HFFc6 (cell line): ENCODE measurements around the gene IFFO2. TPM values are rescaled to one million over a fixed set of nuclear protein-coding genes. Genes with fewer than 3 reads are reported as not detected.

Experiments
- DNase-seq: peaks from one replicate; pipeline ENCODE4 v3.0.0-alpha.2; 2018
- H3K27ac Mint-ChIP-seq: 2 replicates; pipeline ENCODE4 v1.8.0; 2020; ENCODE audit warnings: mild to moderate bottlenecking, mixed read lengths
- H3K27me3 Mint-ChIP-seq: 2 replicates; pipeline ENCODE4 v1.8.0; 2021; ENCODE audit warnings: mild to moderate bottlenecking, moderate library complexity, mixed read lengths; ENCODE audit not compliant: insufficient read depth
- H3K36me3 Mint-ChIP-seq: 2 replicates; pipeline ENCODE4 v1.8.0; 2021; ENCODE audit warnings: low read depth, mixed read lengths
- H3K4me1 Mint-ChIP-seq: 2 replicates; pipeline ENCODE4 v1.8.0; 2020; ENCODE audit warnings: low read depth, mixed read lengths
- H3K4me3 Mint-ChIP-seq: 2 replicates; pipeline ENCODE4 v1.8.0; 2020; ENCODE audit warnings: mild to moderate bottlenecking, moderate library complexity, mixed read lengths
- H3K9me3 Mint-ChIP-seq: 2 replicates; pipeline ENCODE4 v1.8.0; 2020; ENCODE audit warnings: mild to moderate bottlenecking, mixed read lengths
- CTCF ChIP-seq: fragments of 200-600 bp; sonication (generic); IDR thresholded peaks from 2 replicates; pipeline ENCODE4 v1.5.0; 2021; ENCODE audit warnings: antibody characterized with exemption, mild to moderate bottlenecking
- total RNA-seq, 6 experiments: library from RNA; stranded (reverse); fragmentation: NEBNext Ultra II Directional; extraction: Animal tissue kit (Norgen Biotek cat#: 25700); gene quantifications; 2 replicates in 1 of 6; 3 replicates in 5 of 6; pipeline ENCODE4 v1.2.3, GENCODE V29; 2021

IFFO2 gene
- total RNA-seq, 6 experiments from 2014 or later: 19.9 to 28.9 (median 21.0) TPM

DNA sequence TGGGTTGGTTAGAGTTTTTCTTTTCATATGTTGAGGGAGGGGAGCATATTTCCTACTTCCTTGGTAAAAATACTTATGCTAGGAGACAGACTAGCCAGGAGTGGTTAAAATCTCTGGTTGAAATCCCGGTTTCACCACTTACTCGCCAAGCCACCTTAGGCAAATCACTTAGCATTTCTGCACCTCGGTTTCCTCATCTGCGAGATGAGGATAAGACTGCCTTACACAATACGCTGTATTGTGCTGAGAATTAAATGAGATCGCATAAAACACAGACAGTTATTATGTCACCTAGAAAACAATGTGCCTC, 1.4 kb downstream of the IFFO2 start:
- no peak for DNase-seq
- Mint-ChIP-seq H3K36me3 (no peaks in the 10 kb centered on the region; the same call in 1 of the 2 replicates), H3K27me3 (no peaks in the 10 kb centered on the region), H3K27ac (peak overlapping the region; percentile 76), H3K4me3 (peak overlapping the region; percentile 93), H3K9me3 (no peaks in the 10 kb centered on the region), H3K4me1 (peaks cover 62% of the 10 kb centered on the region)
- TF ChIP-seq CTCF: no peak

GRCh38 chr1:18954270-18955071, 2.0 kb downstream of the IFFO2 start:
- DNase-seq: no peak

DNA sequence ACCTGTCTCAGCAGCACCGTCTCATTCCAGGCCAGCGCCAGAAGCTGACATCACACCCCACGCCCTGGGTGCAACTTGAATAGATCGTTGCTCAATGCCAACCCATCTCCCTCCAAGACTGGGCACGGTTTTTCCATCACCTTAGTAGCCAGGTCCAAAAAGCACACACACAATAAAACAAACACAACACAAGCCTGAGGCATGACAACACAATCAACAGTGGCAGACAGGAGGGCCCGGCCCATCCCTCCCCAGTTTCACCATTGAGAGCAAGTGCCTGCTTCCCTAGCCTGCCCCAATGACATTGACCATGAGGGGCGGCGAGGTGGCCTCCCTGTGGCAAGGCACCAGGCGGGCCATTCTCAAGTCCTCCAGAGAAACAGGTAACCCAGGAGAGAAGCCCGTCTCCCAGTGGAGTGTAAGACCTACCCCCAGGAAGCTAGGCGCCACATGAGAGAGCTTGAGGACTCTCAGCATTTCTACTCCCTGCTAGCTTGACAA, 2.7 kb downstream of the IFFO2 start:
- H3K4me3 Mint-ChIP-seq: peak overlapping the region; percentile 93
- peak overlapping the region; percentile 76; the same call in 1 of the 2 replicates for H3K27ac Mint-ChIP-seq
- H3K4me1 Mint-ChIP-seq: peaks cover 75% of the 10 kb centered on the region
- no peaks in the 10 kb centered on the region; the same call in 1 of the 2 replicates for H3K36me3 Mint-ChIP-seq
- H3K9me3 Mint-ChIP-seq: no peaks in the 10 kb centered on the region
- no peaks in the 10 kb centered on the region; the same call in 1 of the 2 replicates for H3K27me3 Mint-ChIP-seq
- no peak for TF ChIP-seq CTCF
- no peak for DNase-seq

More at GRCh38 chr1:18954270-18955071, 2.0 kb downstream of the IFFO2 start:
- no peaks in the 10 kb centered on the region; the same call in 1 of the 2 replicates for H3K27me3 Mint-ChIP-seq
- no peak for TF ChIP-seq CTCF
- peak overlapping the region; percentile 76 for H3K27ac Mint-ChIP-seq
- H3K4me3 Mint-ChIP-seq: peak overlapping the region; percentile 93
- H3K36me3 Mint-ChIP-seq: no peaks in the 10 kb centered on the region; the same call in 1 of the 2 replicates
- no peaks in the 10 kb centered on the region for H3K9me3 Mint-ChIP-seq
- H3K4me1 Mint-ChIP-seq: peaks cover 68% of the 10 kb centered on the region

GRCh38 chr1:18951818-18952391, 4.6 kb downstream of the IFFO2 start:
- H3K4me3 Mint-ChIP-seq: peak overlapping the region; percentile 41
- no peaks in the 10 kb centered on the region; the same call in 1 of the 2 replicates for H3K36me3 Mint-ChIP-seq
- H3K27ac Mint-ChIP-seq: peak overlapping the region; percentile 97
- TF ChIP-seq CTCF: no peak
- DNase-seq: no peak
- no peaks in the 10 kb centered on the region for H3K9me3 Mint-ChIP-seq
- H3K4me1 Mint-ChIP-seq: peaks cover 82% of the 10 kb centered on the region
- H3K27me3 Mint-ChIP-seq: no peaks in the 10 kb centered on the region; the same call in none of the 2 replicates

- no peaks in the 10 kb centered on the region; the same call in 1 of the 2 replicates for H3K36me3 Mint-ChIP-seq
- H3K4me1 Mint-ChIP-seq: peaks cover 86% of the 10 kb centered on the region
- peak overlapping the region; percentile 85 for H3K4me3 Mint-ChIP-seq
- no peaks in the 10 kb centered on the region; the same call in none of the 2 replicates for H3K27me3 Mint-ChIP-seq
- DNase-seq: no peak
- H3K27ac Mint-ChIP-seq: peak overlapping the region; percentile 97
- no peak for TF ChIP-seq CTCF
- H3K9me3 Mint-ChIP-seq: no peaks in the 10 kb centered on the region
These were observed 5.1 kb downstream of the IFFO2 start for GRCh38 chr1:18951416-18951815.
